Lung (tissue), 12 donors: ENCODE measurements around the gene SH3TC1. TPM values are rescaled to one million over a fixed set of nuclear protein-coding genes. Genes with fewer than 3 reads are reported as not detected.

Source experiments
- ATAC-seq: fragments of 200-7000 bp; cut with Tn5 transposase; one replicate; pipeline ENCODE4 v1.9.1; 2020; ENCODE audit warnings: moderate number of reproducible peaks; ENCODE audit not compliant: insufficient read depth, low FRiP score
- DNase-seq, 3 donors: peaks; one replicate each; pipeline ENCODE4 v3.0.0-alpha.2; 2013 to 2017
- H3K27ac ChIP-seq, 2 donors: one replicate each; pipeline ENCODE4 v1.5.1; 2013; ENCODE audit warnings: mild to moderate bottlenecking in 2 of 2, moderate library complexity in 2 of 2, control low read depth in 1 of 2, inconsistent platforms in 1 of 2, low read depth in 1 of 2, low read length in 1 of 2
- H3K27me3 ChIP-seq, 3 donors: one replicate each; pipeline ENCODE4 v1.5.1; 2013; ENCODE audit warnings: low read length in 2 of 3; ENCODE audit not compliant: control insufficient read depth in 3 of 3, insufficient read depth in 3 of 3
- H3K36me3 ChIP-seq, 4 donors: one replicate each; pipeline ENCODE4 v1.5.1; 2013; ENCODE audit warnings: low read length in 4 of 4, mild to moderate bottlenecking in 1 of 4, moderate library complexity in 1 of 4; ENCODE audit not compliant: control insufficient read depth in 4 of 4, insufficient read depth in 4 of 4
- H3K4me1 ChIP-seq, 5 donors: one replicate each; pipeline ENCODE4 v1.5.1; 2013; ENCODE audit warnings: low read length in 5 of 5, mild to moderate bottlenecking in 2 of 5, moderate library complexity in 1 of 5; ENCODE audit not compliant: control insufficient read depth in 5 of 5, insufficient read depth in 5 of 5
- H3K4me3 ChIP-seq: one replicate; pipeline ENCODE4 v1.5.1; 2013; ENCODE audit warnings: mild to moderate bottlenecking, control low read depth, moderate library complexity
- H3K9ac ChIP-seq, 2 donors: one replicate each; pipeline ENCODE4 v1.5.1; 2013; ENCODE audit warnings: low read length in 2 of 2, control low read depth in 1 of 2; ENCODE audit not compliant: insufficient read depth in 1 of 2
- H3K9me3 ChIP-seq, 4 donors: one replicate each; pipeline ENCODE4 v1.5.1; 2013; ENCODE audit warnings: low read length in 3 of 4, mild to moderate bottlenecking in 1 of 4, moderate library complexity in 1 of 4; ENCODE audit not compliant: control insufficient read depth in 4 of 4, insufficient read depth in 3 of 4
- CTCF ChIP-seq: IDR thresholded peaks from 2 replicates; pipeline ENCODE4 v1.5.1; 2012; ENCODE audit warnings: mild to moderate bottlenecking; ENCODE audit errors: control extremely low read depth, extremely low read depth
- WGBS, 2 donors: extraction: QIAGEN DNeasy Blood & Tissue Kit; methylation state at CpG; one replicate each; pipeline ENCODE4 v1.1.7; 2013; 5-methylcytosine and 5-hydroxymethylcytosine counted together
- polyA plus RNA-seq, 2 donors: library from polyadenylated mRNA; stranded (reverse); fragments of 200-250 nt; gene quantifications; one replicate each; pipeline ENCODE4 v1.2.1, GENCODE V29; 2013
- total RNA-seq, 2 donors: library from RNA; depleted of rRNA in 1 of 2; stranded (reverse); fragments of >200 nt in 1 of 2; gene quantifications; one replicate each; pipeline ENCODE4 v1.2.1, GENCODE V29; 2014 to 2021
- donor health status: control.
- donor health status: control.
- donor health status: Bipolar disorder and iron deficiency.
- donor health status: healthy.
- donor health status: DM: yes; HTN: yes; CAD: no.

Gene SH3TC1
- total and polyA plus RNA-seq, 4 donors: 21.4 to 67.3 (median 38.1) TPM

GRCh38 chr4:8194306-8195242 lies 4.5 kb upstream of the SH3TC1 start:
- H3K4me1 ChIP-seq: peaks cover 0 to 38% (median 21%) of the 10 kb centered on the region in 5 donors
- peak in 1 of 3 donors; percentile 33 for DNase-seq
- H3K27ac ChIP-seq: no peak overlapping the region
- H3K36me3 ChIP-seq: no peaks in the 10 kb centered on the region
- no peak overlapping the region for H3K4me3 ChIP-seq
- H3K27me3 ChIP-seq: no peaks in the 10 kb centered on the region
- no peak for TF ChIP-seq CTCF
- 75 to 86% methylated on average over 19 of the region's 19 CpGs for WGBS, 2 donors
- ATAC-seq: no peak
- no peaks in the 10 kb centered on the region for H3K9me3 ChIP-seq
- H3K9ac ChIP-seq: no peak overlapping the region

DNA sequence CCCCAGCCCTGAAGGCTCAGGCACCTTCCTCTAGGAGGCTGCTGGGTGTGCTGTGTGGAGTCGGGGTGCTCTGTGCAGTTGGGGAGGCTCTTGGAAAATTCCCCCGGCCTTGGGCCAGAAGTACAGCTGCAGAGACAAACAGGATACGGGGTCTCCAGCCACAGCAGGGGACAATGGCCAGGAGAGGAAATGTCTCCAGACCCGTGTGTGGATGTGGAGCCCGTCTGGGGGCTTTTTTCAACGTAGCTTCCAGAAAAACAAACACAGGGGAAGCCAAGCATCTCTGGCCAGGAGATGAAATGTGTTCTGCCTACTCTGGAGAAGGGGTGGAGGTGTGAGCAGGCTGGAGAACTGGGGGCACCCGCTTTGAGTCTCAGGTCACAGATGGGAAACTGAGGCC lies 3.7 kb upstream of the SH3TC1 start:
- peaks cover 0 to 37% (median 29%) of the 10 kb centered on the region in 5 donors for H3K4me1 ChIP-seq
- peak overlapping the region in 1 of 2 donors; percentile 42 for H3K27ac ChIP-seq
- H3K36me3 ChIP-seq: no peaks in the 10 kb centered on the region
- DNase-seq (peak in 1 of 3 donors; percentile 35), ATAC-seq (no peak)
- H3K4me3 ChIP-seq: no peak overlapping the region
- no peak overlapping the region for H3K9ac ChIP-seq
- 61 to 74% methylated on average over 7 of the region's 7 CpGs for WGBS, 2 donors
- H3K9me3 ChIP-seq: no peaks in the 10 kb centered on the region
- no peak for TF ChIP-seq CTCF
- H3K27me3 ChIP-seq: no peaks in the 10 kb centered on the region

DNA sequence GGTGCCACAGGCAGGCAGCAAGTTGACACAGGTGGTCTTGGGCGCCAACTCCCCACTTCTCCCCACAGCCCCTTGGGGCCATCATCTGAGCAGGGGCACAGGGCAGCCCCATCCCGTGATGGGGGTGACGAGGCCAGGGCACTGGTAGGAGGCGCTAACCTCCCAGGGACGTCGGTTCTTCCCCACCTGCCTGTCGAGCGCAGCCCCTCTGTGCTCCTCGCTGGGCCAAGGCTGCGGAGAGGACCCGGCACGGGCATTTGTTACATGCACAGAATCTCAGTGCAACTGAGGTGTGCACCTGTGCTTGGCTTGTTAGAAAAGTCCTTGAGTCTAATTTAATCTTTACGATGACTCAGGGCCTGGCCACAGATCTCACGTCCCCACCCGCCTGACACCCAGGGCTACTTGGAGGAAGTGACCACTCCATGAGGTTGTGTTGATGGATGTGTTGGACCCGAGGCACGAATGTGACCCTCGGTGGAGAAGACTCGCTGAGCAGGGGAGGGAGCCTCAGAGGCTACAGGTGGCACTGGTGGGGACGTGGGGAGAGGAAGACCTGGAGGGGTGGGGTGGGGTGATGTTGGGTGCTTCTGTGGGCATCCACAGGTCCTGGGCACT lies 3.1 kb upstream of the SH3TC1 start:
- Histone ChIP-seq H3K9ac (no peak overlapping the region), H3K27me3 (no peaks in the 10 kb centered on the region), H3K27ac (peak overlapping the region in 1 of 2 donors; percentile 23), H3K4me3 (no peak overlapping the region), H3K36me3 (no peaks in the 10 kb centered on the region), H3K9me3 (no peaks in the 10 kb centered on the region), H3K4me1 (peaks cover 0 to 34% (median 33%) of the 10 kb centered on the region in 5 donors)
- no peak for DNase-seq
- TF ChIP-seq CTCF: no peak
- WGBS, 2 donors: 73 to 82% methylated on average over 20 of the region's 20 CpGs
- ATAC-seq: no peak
